GM20431 (cell line): ENCODE measurements around the gene SMIM9.

Experiments
- in situ Hi-C: fragments of 300-500 bp; cut with MseI, MboI; formaldehyde crosslinking; loops from one replicate; pipeline ENCODE4 v1.15.0; 2020; ENCODE audit warnings: low sequenced_read_pairs; ENCODE audit not compliant: unreplicated experiment

Gene SMIM9

GRCh38 chrX:154785716-154786115, 48.7 kb downstream of the SMIM9 start:
- in situ Hi-C loops: no loop called here

GRCh38 chrX:154784149-154784995, 50.1 kb downstream of the SMIM9 start:
- in situ Hi-C loops: no loop called here

GRCh38 chrX:154780968-154781367, 53.5 kb downstream of the SMIM9 start:
- in situ Hi-C loops: no loop called here

GRCh38 chrX:154779261-154779660, 55.2 kb downstream of the SMIM9 start:
- in situ Hi-C loops: no loop called here

- in situ Hi-C loops: no loop called here
Measured at GRCh38 chrX:154776753-154777152, 57.7 kb downstream of the SMIM9 start.

GRCh38 chrX:154775419-154776349, 58.8 kb downstream of the SMIM9 start:
- in situ Hi-C loops: no loop called here

- in situ Hi-C loops: no loop called here
Measured at GRCh38 chrX:154774622-154775021, 59.8 kb downstream of the SMIM9 start.
